Colonic mucosa (tissue), 4 donors: ENCODE results near the gene GRIN2C. TPM values are rescaled to one million over a fixed set of nuclear protein-coding genes. Genes with fewer than 3 reads are reported as not detected.

Experiments
- DNase-seq: peaks from one replicate; pipeline ENCODE4 v3.0.0-alpha.2; 2020
- H3K27ac ChIP-seq: fragments of 200-600 bp; one replicate; pipeline ENCODE4 v1.8.0; 2021
- H3K27me3 ChIP-seq: fragments of 200-600 bp; one replicate; pipeline ENCODE4 v1.8.0; 2021
- H3K36me3 ChIP-seq: fragments of 200-600 bp; one replicate; pipeline ENCODE4 v1.8.0; 2021
- H3K4me1 ChIP-seq: fragments of 200-600 bp; one replicate; pipeline ENCODE4 v1.8.0; 2021; ENCODE audit warnings: mild to moderate bottlenecking
- H3K4me3 ChIP-seq: fragments of 200-600 bp; one replicate; pipeline ENCODE4 v1.8.0; 2021
- H3K9ac ChIP-seq, 2 donors: one replicate each; pipeline ENCODE4 v1.7.0; 2013; ENCODE audit warnings: control low read depth in 2 of 2, low read depth in 2 of 2, low read length in 2 of 2
- H3K9me3 ChIP-seq: fragments of 200-600 bp; one replicate; pipeline ENCODE4 v1.8.0; 2021
- intact Hi-C: fragments of 100-400 bp; cut with DNase I; formaldehyde crosslinking; loops from one replicate; pipeline ENCODE4 v1.14.1; 2022
- total RNA-seq, 2 donors: library from RNA; stranded (reverse); fragmentation: NEBNext Ultra II Directional in 1 of 2; extraction: Animal tissue kit (Norgen Biotek cat#: 25700) in 1 of 2; gene quantifications; one replicate each; pipeline ENCODE4 v1.2.1, GENCODE V29; 2021
- TF ChIP-seq, protein P1 (sequence below): fragments of 200-600 bp; IDR thresholded peaks from one replicate; pipeline ENCODE4 v1.8.0; 2022; ENCODE audit warnings: antibody characterized with exemption, mild to moderate bottlenecking
- donor health status: healthy.
- donor health status: DM: no; HTN: no; CAD: no.
- donor health status: DM: no; HTN: no; CAD: no.

Gene GRIN2C
- total RNA-seq, 2 donors from 2014 or later, result 0.16 to 0.30 TPM

- DNase-seq, result no peak
- H3K4me3 ChIP-seq, result peak within 1 kb of the TSS; percentile 23
- intact Hi-C loops, result no loop called here
- H3K9ac ChIP-seq, result no peak within 1 kb of the TSS
- H3K9me3 ChIP-seq, result no peaks in the 10 kb centered on the region
- peaks cover 4% of the 10 kb centered on the region for H3K4me1 ChIP-seq
- no peak within 1 kb of the TSS for H3K27ac ChIP-seq
- no peaks in the 10 kb centered on the region for H3K36me3 ChIP-seq
- H3K27me3 ChIP-seq, result peaks cover 32% of the 10 kb centered on the region
- TF ChIP-seq, protein P1, sequence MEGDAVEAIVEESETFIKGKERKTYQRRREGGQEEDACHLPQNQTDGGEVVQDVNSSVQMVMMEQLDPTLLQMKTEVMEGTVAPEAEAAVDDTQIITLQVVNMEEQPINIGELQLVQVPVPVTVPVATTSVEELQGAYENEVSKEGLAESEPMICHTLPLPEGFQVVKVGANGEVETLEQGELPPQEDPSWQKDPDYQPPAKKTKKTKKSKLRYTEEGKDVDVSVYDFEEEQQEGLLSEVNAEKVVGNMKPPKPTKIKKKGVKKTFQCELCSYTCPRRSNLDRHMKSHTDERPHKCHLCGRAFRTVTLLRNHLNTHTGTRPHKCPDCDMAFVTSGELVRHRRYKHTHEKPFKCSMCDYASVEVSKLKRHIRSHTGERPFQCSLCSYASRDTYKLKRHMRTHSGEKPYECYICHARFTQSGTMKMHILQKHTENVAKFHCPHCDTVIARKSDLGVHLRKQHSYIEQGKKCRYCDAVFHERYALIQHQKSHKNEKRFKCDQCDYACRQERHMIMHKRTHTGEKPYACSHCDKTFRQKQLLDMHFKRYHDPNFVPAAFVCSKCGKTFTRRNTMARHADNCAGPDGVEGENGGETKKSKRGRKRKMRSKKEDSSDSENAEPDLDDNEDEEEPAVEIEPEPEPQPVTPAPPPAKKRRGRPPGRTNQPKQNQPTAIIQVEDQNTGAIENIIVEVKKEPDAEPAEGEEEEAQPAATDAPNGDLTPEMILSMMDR, result no peak
Measured at GRCh38 chr17:74892974-74893911, 33.6 kb upstream of the GRIN2C start, which contains the start of gene FADS6. FADS6 (minus strand) TSS chr17:74893633; CDS start chr17:74893595, 38 bp downstream.

GRCh38 chr17:74892013-74892841, 32.5 kb upstream of the GRIN2C start:
- no peaks in the 10 kb centered on the region for H3K36me3 ChIP-seq
- no peak overlapping the region for H3K27ac ChIP-seq
- H3K4me3 ChIP-seq, result peak overlapping the region; percentile 23
- TF ChIP-seq, protein P1, result no peak
- no peak for DNase-seq
- H3K27me3 ChIP-seq, result peaks cover 32% of the 10 kb centered on the region
- H3K9ac ChIP-seq, result no peak overlapping the region
- H3K4me1 ChIP-seq, result peaks cover 4% of the 10 kb centered on the region
- intact Hi-C loops, result no loop called here
- no peaks in the 10 kb centered on the region for H3K9me3 ChIP-seq

GRCh38 chr17:74890554-74890953, 30.9 kb upstream of the GRIN2C start:
- TF ChIP-seq, protein P1, result no peak
- H3K9me3 ChIP-seq, result no peaks in the 10 kb centered on the region
- no peaks in the 10 kb centered on the region for H3K36me3 ChIP-seq
- H3K4me3 ChIP-seq, result no peak overlapping the region
- H3K4me1 ChIP-seq, result peaks cover 4% of the 10 kb centered on the region
- H3K27ac ChIP-seq, result no peak overlapping the region
- no peak for DNase-seq
- no peak overlapping the region for H3K9ac ChIP-seq
- intact Hi-C loops, result no loop called here
- H3K27me3 ChIP-seq, result peaks cover 32% of the 10 kb centered on the region

DNA sequence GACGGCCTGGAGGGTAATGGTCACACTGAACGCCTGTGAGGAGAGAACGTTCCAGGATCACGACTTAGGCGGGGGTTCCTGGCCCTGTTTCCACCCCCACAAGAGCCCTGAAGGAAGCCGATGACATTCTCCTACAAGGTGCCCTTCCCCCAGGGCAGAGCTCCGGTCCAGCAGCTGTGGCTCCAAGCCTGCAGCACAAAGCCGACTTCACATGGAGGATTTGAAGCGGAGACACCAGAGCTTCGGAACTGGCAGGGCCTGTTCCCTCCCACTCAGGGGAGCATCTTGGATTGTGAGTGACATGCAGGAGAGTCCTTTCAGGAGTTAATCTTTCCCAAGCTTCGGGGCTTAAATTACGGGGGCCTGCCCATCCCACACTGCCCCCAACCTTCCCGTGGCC, 28.8 kb upstream of the GRIN2C start:
- Histone ChIP-seq H3K4me1 (peaks cover 2% of the 10 kb centered on the region), H3K36me3 (no peaks in the 10 kb centered on the region), H3K27me3 (peaks cover 16% of the 10 kb centered on the region), H3K9me3 (no peaks in the 10 kb centered on the region), H3K9ac (no peak overlapping the region), H3K4me3 (no peak overlapping the region), H3K27ac (no peak overlapping the region)
- TF ChIP-seq, protein P1, result no peak
- no peak for DNase-seq
- intact Hi-C loops, result no loop called here

DNA sequence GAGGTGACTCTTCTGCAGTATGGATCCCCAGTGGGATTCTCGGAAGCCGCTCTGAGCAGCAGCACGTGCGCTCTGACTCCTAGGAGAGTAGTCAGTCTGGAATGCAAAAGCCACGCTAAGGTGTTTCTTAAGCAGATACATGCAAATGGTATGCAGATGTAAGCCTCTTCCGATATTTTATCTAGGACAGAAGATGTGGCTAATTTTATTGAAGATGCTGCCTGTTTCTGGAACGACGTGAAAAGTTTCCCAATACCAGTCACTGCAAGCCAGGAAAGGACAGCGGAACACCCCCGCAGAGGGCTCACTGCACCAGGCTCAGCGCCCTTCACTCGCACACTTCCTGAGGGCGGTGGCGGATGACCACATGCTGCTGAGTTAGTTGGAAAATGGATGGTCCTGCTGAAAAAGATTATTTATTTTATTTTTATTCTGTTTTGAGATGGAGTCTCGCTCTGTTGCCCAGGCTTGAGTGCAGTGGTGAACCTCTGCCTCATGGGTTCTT, 23.6 kb upstream of the GRIN2C start:
- TF ChIP-seq, protein P1, result no peak
- Histone ChIP-seq H3K27me3 (no peaks in the 10 kb centered on the region), H3K9ac (no peak overlapping the region), H3K27ac (no peak overlapping the region), H3K4me1 (no peaks in the 10 kb centered on the region), H3K9me3 (no peaks in the 10 kb centered on the region), H3K36me3 (no peaks in the 10 kb centered on the region), H3K4me3 (no peak overlapping the region)
- DNase-seq, result no peak
- intact Hi-C loops, result no loop called here
